Effector memory CD8-positive, alpha-beta T cell (primary cell): ENCODE results near the gene MED4.
A peak's percentile ranks its signal among the peaks of the same experiment; 100 is the strongest.

Experiments
- ATAC-seq: fragments of 150-1000 bp; cut with Tn5 transposase; replicated peaks from 2 replicates; pipeline ENCODE4 v1.10.0; 2021; ENCODE audit warnings: mild to moderate bottlenecking, moderate library complexity
- DNase-seq, 3 experiments: peaks; one replicate each; pipeline ENCODE4 v3.0.0; 2021
- H3K27ac Mint-ChIP-seq, 2 donors: one replicate each; pipeline ENCODE4 v1.8.0; 2022; ENCODE audit warnings: mild to moderate bottlenecking in 2 of 2, mixed read lengths in 2 of 2, moderate library complexity in 2 of 2
- H3K27me3 Mint-ChIP-seq, 2 donors: one replicate each; pipeline ENCODE4 v1.8.0; 2022; ENCODE audit warnings: mixed read lengths in 2 of 2
- H3K36me3 Mint-ChIP-seq: one replicate; pipeline ENCODE4 v1.8.0; 2022; ENCODE audit warnings: mild to moderate bottlenecking, moderate library complexity, mixed read lengths; ENCODE audit not compliant: insufficient read depth
- H3K4me1 Mint-ChIP-seq, 2 donors: one replicate each; pipeline ENCODE4 v1.8.0; 2022; ENCODE audit warnings: low read depth in 2 of 2, mixed read lengths in 2 of 2
- H3K4me3 Mint-ChIP-seq, 2 donors: one replicate each; pipeline ENCODE4 v1.8.0; 2022; ENCODE audit warnings: mild to moderate bottlenecking in 2 of 2, mixed read lengths in 2 of 2, moderate library complexity in 2 of 2
- H3K9me3 Mint-ChIP-seq, 2 donors: one replicate each; pipeline ENCODE4 v1.8.0; 2022; ENCODE audit warnings: mixed read lengths in 2 of 2

Gene MED4

DNA sequence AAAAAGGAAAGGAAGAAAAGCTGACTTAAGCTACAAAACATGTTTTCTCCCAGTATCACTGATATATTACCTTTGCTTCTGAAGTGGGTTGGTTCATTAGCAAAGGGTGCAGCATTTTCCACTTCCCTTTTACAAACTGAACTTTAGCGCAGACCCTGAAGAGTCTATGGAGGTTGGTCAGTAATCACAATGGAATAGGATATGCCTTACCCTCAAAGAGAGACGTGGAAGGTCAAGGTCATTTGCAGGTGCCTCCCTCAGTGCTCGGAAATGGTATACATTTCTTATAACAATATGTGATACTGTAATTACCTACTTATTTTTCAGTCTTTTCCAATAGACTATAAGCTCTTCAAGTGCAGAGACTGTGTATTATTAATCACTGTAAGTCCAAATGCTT is 21.9 kb upstream of the MED4 start:
- no peak overlapping the region for H3K4me3 Mint-ChIP-seq
- no peak overlapping the region for H3K27ac Mint-ChIP-seq
- no peak for DNase-seq
- no peak for ATAC-seq
- H3K9me3 Mint-ChIP-seq = no peaks in the 10 kb centered on the region
- H3K36me3 Mint-ChIP-seq = peaks cover 2% of the 10 kb centered on the region
- peaks cover 0 to 4% of the 10 kb centered on the region in 2 donors for H3K4me1 Mint-ChIP-seq
- H3K27me3 Mint-ChIP-seq = peaks cover 26 to 48% of the 10 kb centered on the region in 2 donors

GRCh38 chr13:48113756-48114130 is 18.8 kb upstream of the MED4 start:
- H3K9me3 Mint-ChIP-seq = no peaks in the 10 kb centered on the region
- peaks cover 0 to 4% of the 10 kb centered on the region in 2 donors for H3K4me1 Mint-ChIP-seq
- H3K36me3 Mint-ChIP-seq = peaks cover 2% of the 10 kb centered on the region
- H3K27me3 Mint-ChIP-seq = peaks cover 36 to 46% of the 10 kb centered on the region in 2 donors
- H3K27ac Mint-ChIP-seq = no peak overlapping the region
- H3K4me3 Mint-ChIP-seq = no peak overlapping the region
- ATAC-seq = no peak
- DNase-seq = no peak

- DNase-seq (no peak), ATAC-seq (no peak)
- H3K4me3 Mint-ChIP-seq = no peak overlapping the region
- peaks cover 0 to 4% of the 10 kb centered on the region in 2 donors for H3K4me1 Mint-ChIP-seq
- no peaks in the 10 kb centered on the region for H3K9me3 Mint-ChIP-seq
- H3K36me3 Mint-ChIP-seq = peaks cover 2% of the 10 kb centered on the region
- H3K27ac Mint-ChIP-seq = no peak overlapping the region
- peaks cover 36 to 46% of the 10 kb centered on the region in 2 donors for H3K27me3 Mint-ChIP-seq
These were observed 18.2 kb upstream of the MED4 start for GRCh38 chr13:48112896-48113755.

GRCh38 chr13:48110931-48111721 is 16.2 kb upstream of the MED4 start:
- Mint-ChIP-seq H3K9me3 (no peaks in the 10 kb centered on the region), H3K4me1 (peaks cover 0 to 4% of the 10 kb centered on the region in 2 donors), H3K27me3 (peaks cover 32 to 43% of the 10 kb centered on the region in 2 donors), H3K4me3 (no peak overlapping the region), H3K27ac (no peak overlapping the region), H3K36me3 (no peaks in the 10 kb centered on the region)
- ATAC-seq (no peak), DNase-seq (no peak)

GRCh38 chr13:48110132-48110868 is 15.4 kb upstream of the MED4 start:
- no peak for DNase-seq
- Mint-ChIP-seq H3K4me1 (peaks cover 0 to 4% of the 10 kb centered on the region in 2 donors), H3K27ac (no peak overlapping the region), H3K4me3 (no peak overlapping the region), H3K36me3 (no peaks in the 10 kb centered on the region), H3K27me3 (peaks cover 33 to 41% of the 10 kb centered on the region in 2 donors), H3K9me3 (no peaks in the 10 kb centered on the region)
- ATAC-seq = no peak

DNA sequence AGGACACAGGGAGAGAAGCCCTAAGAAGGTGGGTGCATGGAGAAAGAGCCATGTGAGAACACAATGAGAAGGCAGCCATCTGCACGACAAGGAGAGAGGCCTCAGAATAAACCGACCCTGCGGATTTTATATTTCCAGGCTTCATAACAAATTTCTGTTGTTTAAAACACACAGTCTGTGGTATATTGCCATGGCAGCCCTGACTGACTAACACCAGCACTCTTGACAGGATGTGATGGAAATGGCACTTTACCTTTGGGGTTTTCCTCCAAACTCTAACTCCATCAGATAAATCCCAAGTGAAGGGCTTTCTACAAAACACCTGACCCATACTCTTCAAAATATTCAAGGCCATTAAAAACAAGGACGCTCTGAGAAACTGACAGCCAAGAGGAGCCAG is 13.2 kb upstream of the MED4 start:
- Mint-ChIP-seq H3K27me3 (peaks cover 25 to 26% of the 10 kb centered on the region in 2 donors), H3K36me3 (no peaks in the 10 kb centered on the region), H3K9me3 (no peaks in the 10 kb centered on the region), H3K4me1 (peaks cover 0 to 1% of the 10 kb centered on the region in 2 donors), H3K4me3 (no peak overlapping the region), H3K27ac (no peak overlapping the region)
- DNase-seq (no peak), ATAC-seq (no peak)

GRCh38 chr13:48097793-48098192 is 2.9 kb upstream of the MED4 start:
- H3K27ac Mint-ChIP-seq = no peak overlapping the region
- no peak for ATAC-seq
- DNase-seq = no peak
- peaks cover 6 to 14% of the 10 kb centered on the region in 2 donors for H3K27me3 Mint-ChIP-seq
- H3K4me1 Mint-ChIP-seq = peaks cover 18 to 22% of the 10 kb centered on the region in 2 donors
- H3K4me3 Mint-ChIP-seq = no peak overlapping the region
- no peaks in the 10 kb centered on the region for H3K9me3 Mint-ChIP-seq
- H3K36me3 Mint-ChIP-seq = peaks cover 18% of the 10 kb centered on the region

GRCh38 chr13:48096670-48097069 is 1.8 kb upstream of the MED4 start:
- no peaks in the 10 kb centered on the region for H3K9me3 Mint-ChIP-seq
- no peak overlapping the region for H3K27ac Mint-ChIP-seq
- peaks cover 25 to 31% of the 10 kb centered on the region in 2 donors for H3K4me1 Mint-ChIP-seq
- H3K4me3 Mint-ChIP-seq = no peak overlapping the region
- ATAC-seq (no peak), DNase-seq (no peak)
- peaks cover 23% of the 10 kb centered on the region for H3K36me3 Mint-ChIP-seq
- peaks cover 6 to 9% of the 10 kb centered on the region in 2 donors for H3K27me3 Mint-ChIP-seq

DNA sequence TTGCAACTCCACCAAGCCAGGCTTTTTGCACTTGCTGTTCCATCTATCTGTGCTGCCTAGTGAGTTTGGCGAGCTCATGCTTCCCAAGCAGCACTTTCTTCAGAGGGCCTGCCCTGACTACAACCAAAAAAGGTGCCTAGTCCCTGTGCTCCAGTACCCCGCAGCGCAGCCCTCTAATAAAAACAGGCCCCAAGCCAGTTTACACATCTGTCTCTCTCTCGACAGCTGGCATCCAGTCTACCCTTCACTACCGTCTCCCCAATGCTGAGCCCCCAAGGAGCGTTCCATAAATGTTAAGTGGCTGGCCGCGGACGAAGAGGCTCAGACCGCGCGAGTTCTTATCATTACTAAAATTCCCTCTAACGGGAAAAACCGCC is 512 bp downstream of the MED4 start:
- H3K27me3 Mint-ChIP-seq = peaks cover 6 to 9% of the 10 kb centered on the region in 2 donors
- H3K36me3 Mint-ChIP-seq = peaks cover 24% of the 10 kb centered on the region
- peak overlapping the region; percentile 95 to 96 for H3K27ac Mint-ChIP-seq
- no peak for DNase-seq
- H3K4me1 Mint-ChIP-seq = peaks cover 28 to 39% of the 10 kb centered on the region in 2 donors
- ATAC-seq = peak; percentile 3
- no peaks in the 10 kb centered on the region for H3K9me3 Mint-ChIP-seq
- H3K4me3 Mint-ChIP-seq = peak overlapping the region; percentile 88 to 89

DNA sequence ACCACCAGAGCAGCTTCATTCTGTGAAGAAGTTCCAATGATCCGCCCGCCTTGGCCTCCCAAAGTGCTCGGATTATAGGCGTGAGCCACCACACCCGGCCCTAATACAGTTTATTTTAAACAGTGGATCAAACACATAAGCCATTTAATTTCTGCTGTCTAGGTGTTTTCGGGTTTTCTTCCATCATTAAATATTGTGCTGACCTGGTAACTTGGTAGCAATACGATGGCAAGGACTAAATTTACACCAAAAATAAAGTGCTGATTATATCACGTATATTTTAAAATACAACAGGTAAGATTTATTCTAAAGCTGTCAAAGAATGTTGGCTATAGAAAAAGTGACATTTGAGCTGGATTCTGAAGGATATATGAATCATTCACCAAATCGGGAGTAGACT is 1.3 kb downstream of the MED4 start:
- Mint-ChIP-seq H3K4me3 (peak overlapping the region; percentile 88 to 89), H3K4me1 (peaks cover 35 to 42% of the 10 kb centered on the region in 2 donors), H3K9me3 (no peaks in the 10 kb centered on the region), H3K36me3 (peaks cover 26% of the 10 kb centered on the region), H3K27me3 (peaks cover 1 to 2% of the 10 kb centered on the region in 2 donors), H3K27ac (peak overlapping the region; percentile 95 to 96)
- no peak for ATAC-seq
- DNase-seq = no peak

DNA sequence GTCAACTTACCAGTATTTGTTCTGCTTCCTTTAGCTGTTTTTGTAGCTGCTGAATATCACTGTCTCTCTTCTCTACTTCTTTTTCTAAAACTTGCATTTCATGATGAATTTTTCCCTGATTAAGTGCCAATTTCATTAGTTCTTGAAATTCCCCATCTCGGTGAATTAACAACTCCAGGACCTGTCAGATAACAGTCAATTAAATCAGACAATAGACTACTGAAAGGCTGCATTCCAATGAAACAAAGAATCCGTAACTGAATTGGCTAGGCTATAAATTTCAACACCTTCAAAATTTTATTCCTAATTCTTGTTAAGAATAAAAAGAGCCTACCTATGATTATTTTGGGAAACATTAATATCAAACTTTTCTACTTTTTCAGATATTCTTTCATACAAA is 8.6 kb downstream of the MED4 start:
- Mint-ChIP-seq H3K4me1 (peaks cover 7% of the 10 kb centered on the region in 2 donors), H3K4me3 (no peak overlapping the region), H3K27ac (no peak overlapping the region), H3K36me3 (peaks cover 65% of the 10 kb centered on the region), H3K9me3 (no peaks in the 10 kb centered on the region), H3K27me3 (no peaks in the 10 kb centered on the region)
- no peak for ATAC-seq
- no peak for DNase-seq

DNA sequence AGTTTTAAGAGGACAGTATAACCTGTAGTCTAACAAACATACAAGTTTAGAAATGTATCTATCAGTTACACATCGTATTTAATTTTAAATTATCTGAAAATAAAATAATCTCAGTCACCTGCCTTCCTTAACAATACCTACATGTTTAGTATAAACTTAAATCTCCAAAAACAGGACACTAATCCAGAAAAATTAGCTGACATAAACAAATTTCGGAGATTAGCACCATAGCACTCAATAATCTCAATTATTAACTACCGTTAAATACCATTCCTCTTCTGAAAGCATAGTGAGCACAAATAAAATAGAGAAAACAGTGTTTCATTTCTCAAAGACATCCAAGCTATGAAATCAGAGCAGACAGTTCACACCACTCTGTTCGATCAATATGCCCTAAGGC is 13.2 kb downstream of the MED4 start:
- H3K27ac Mint-ChIP-seq = no peak overlapping the region
- ATAC-seq = no peak
- no peak for DNase-seq
- H3K27me3 Mint-ChIP-seq = no peaks in the 10 kb centered on the region
- no peaks in the 10 kb centered on the region for H3K9me3 Mint-ChIP-seq
- H3K4me1 Mint-ChIP-seq = no peaks in the 10 kb centered on the region
- H3K36me3 Mint-ChIP-seq = peaks cover 94% of the 10 kb centered on the region
- H3K4me3 Mint-ChIP-seq = no peak overlapping the region

- no peaks in the 10 kb centered on the region for H3K27me3 Mint-ChIP-seq
- peaks cover 98% of the 10 kb centered on the region for H3K36me3 Mint-ChIP-seq
- H3K4me3 Mint-ChIP-seq = no peak overlapping the region
- no peaks in the 10 kb centered on the region for H3K9me3 Mint-ChIP-seq
- H3K27ac Mint-ChIP-seq = no peak overlapping the region
- H3K4me1 Mint-ChIP-seq = no peaks in the 10 kb centered on the region
- peak; percentile 69 for ATAC-seq
- peak in 1 of 3 experiments; percentile 2 for DNase-seq
These were observed 16.6 kb downstream of the MED4 start for GRCh38 chr13:48078251-48078656.
